ENCODE results near the gene TNNT2. TPM values are rescaled to one million over a fixed set of nuclear protein-coding genes. Genes with fewer than 3 reads are reported as not detected.

TNNT2 gene
- total RNA-seq, 1 donor from 2014 or later = not detected

- Mint-ChIP-seq H3K4me3 (ENCODE audit: low read depth) (no peak overlapping the region), H3K27ac (no peak overlapping the region), H3K4me1 (ENCODE audit: low read depth) (no peaks in the 10 kb centered on the region), H3K36me3 (ENCODE audit: low read depth) (no peaks in the 10 kb centered on the region), H3K27me3 (ENCODE audit: low read depth) (peaks cover 39% of the 10 kb centered on the region), H3K9me3 (no peaks in the 10 kb centered on the region)
- no peak for DNase-seq (ENCODE audit: low spot score)
- intact Hi-C loops (cut with micrococcal nuclease) = no loop called here
These were observed 22.1 kb upstream of the TNNT2 start for GRCh38 chr1:201399352-201400126.

- no peaks in the 10 kb centered on the region for H3K9me3 Mint-ChIP-seq
- H3K36me3 Mint-ChIP-seq (ENCODE audit: low read depth) = no peaks in the 10 kb centered on the region
- H3K4me3 Mint-ChIP-seq (ENCODE audit: low read depth) = no peak within 1 kb of the TSS
- intact Hi-C loops (cut with micrococcal nuclease) = no loop called here
- peaks cover 39% of the 10 kb centered on the region for H3K27me3 Mint-ChIP-seq (ENCODE audit: low read depth)
- no peak for DNase-seq (ENCODE audit: low spot score)
- H3K4me1 Mint-ChIP-seq (ENCODE audit: low read depth) = no peaks in the 10 kb centered on the region
- no peak within 1 kb of the TSS for H3K27ac Mint-ChIP-seq
These were observed 21.5 kb upstream of the TNNT2 start, which contains the start of gene LAD1 for GRCh38 chr1:201399018-201399351. Gene LAD1, minus strand, starts transcription at chr1:201399324. Its CDS starts 18 bp downstream, at chr1:201399306.

- Mint-ChIP-seq H3K27ac (no peak overlapping the region), H3K27me3 (ENCODE audit: low read depth) (peaks cover 39% of the 10 kb centered on the region), H3K36me3 (ENCODE audit: low read depth) (no peaks in the 10 kb centered on the region), H3K4me1 (ENCODE audit: low read depth) (no peaks in the 10 kb centered on the region), H3K9me3 (no peaks in the 10 kb centered on the region), H3K4me3 (ENCODE audit: low read depth) (no peak overlapping the region)
- no peak for DNase-seq (ENCODE audit: low spot score)
- intact Hi-C loops (cut with micrococcal nuclease) = no loop called here
These were observed 20.2 kb upstream of the TNNT2 start for GRCh38 chr1:201397675-201398074.

- no peak for DNase-seq (ENCODE audit: low spot score)
- Mint-ChIP-seq H3K36me3 (ENCODE audit: low read depth) (no peaks in the 10 kb centered on the region), H3K27ac (no peak overlapping the region), H3K4me3 (ENCODE audit: low read depth) (no peak overlapping the region), H3K27me3 (ENCODE audit: low read depth) (peaks cover 44% of the 10 kb centered on the region), H3K4me1 (ENCODE audit: low read depth) (no peaks in the 10 kb centered on the region), H3K9me3 (no peaks in the 10 kb centered on the region)
- intact Hi-C loops (cut with micrococcal nuclease) = no loop called here
These were observed 19.5 kb upstream of the TNNT2 start for GRCh38 chr1:201396861-201397464.

- Mint-ChIP-seq H3K9me3 (no peaks in the 10 kb centered on the region), H3K36me3 (ENCODE audit: low read depth) (no peaks in the 10 kb centered on the region), H3K27ac (no peak overlapping the region), H3K27me3 (ENCODE audit: low read depth) (peaks cover 42% of the 10 kb centered on the region), H3K4me3 (ENCODE audit: low read depth) (no peak overlapping the region), H3K4me1 (ENCODE audit: low read depth) (no peaks in the 10 kb centered on the region)
- no peak for DNase-seq (ENCODE audit: low spot score)
- intact Hi-C loops (cut with micrococcal nuclease) = no loop called here
These were observed 18.5 kb upstream of the TNNT2 start for GRCh38 chr1:201395936-201396335.

GRCh38 chr1:201394591-201394990 is 17.1 kb upstream of the TNNT2 start:
- Mint-ChIP-seq H3K27me3 (ENCODE audit: low read depth) (peaks cover 29% of the 10 kb centered on the region), H3K4me1 (ENCODE audit: low read depth) (no peaks in the 10 kb centered on the region), H3K36me3 (ENCODE audit: low read depth) (no peaks in the 10 kb centered on the region), H3K9me3 (no peaks in the 10 kb centered on the region), H3K4me3 (ENCODE audit: low read depth) (no peak overlapping the region), H3K27ac (no peak overlapping the region)
- intact Hi-C loops (cut with micrococcal nuclease) = no loop called here
- no peak for DNase-seq (ENCODE audit: low spot score)

GRCh38 chr1:201393076-201393475 is 15.6 kb upstream of the TNNT2 start:
- peaks cover 21% of the 10 kb centered on the region for H3K27me3 Mint-ChIP-seq (ENCODE audit: low read depth)
- intact Hi-C loops (cut with micrococcal nuclease) = no loop called here
- H3K27ac Mint-ChIP-seq = no peak overlapping the region
- no peak overlapping the region for H3K4me3 Mint-ChIP-seq (ENCODE audit: low read depth)
- no peaks in the 10 kb centered on the region for H3K36me3 Mint-ChIP-seq (ENCODE audit: low read depth)
- no peak for DNase-seq (ENCODE audit: low spot score)
- no peaks in the 10 kb centered on the region for H3K9me3 Mint-ChIP-seq
- H3K4me1 Mint-ChIP-seq (ENCODE audit: low read depth) = no peaks in the 10 kb centered on the region

GRCh38 chr1:201391651-201392511 is 14.4 kb upstream of the TNNT2 start:
- no peak for DNase-seq (ENCODE audit: low spot score)
- Mint-ChIP-seq H3K27me3 (ENCODE audit: low read depth) (peaks cover 13% of the 10 kb centered on the region), H3K9me3 (no peaks in the 10 kb centered on the region), H3K4me1 (ENCODE audit: low read depth) (no peaks in the 10 kb centered on the region), H3K36me3 (ENCODE audit: low read depth) (no peaks in the 10 kb centered on the region), H3K4me3 (ENCODE audit: low read depth) (no peak overlapping the region), H3K27ac (no peak overlapping the region)
- intact Hi-C loops (cut with micrococcal nuclease) = no loop called here

- H3K4me1 Mint-ChIP-seq (ENCODE audit: low read depth) = no peaks in the 10 kb centered on the region
- H3K27me3 Mint-ChIP-seq (ENCODE audit: low read depth) = peaks cover 9% of the 10 kb centered on the region
- H3K4me3 Mint-ChIP-seq (ENCODE audit: low read depth) = no peak overlapping the region
- no peak overlapping the region for H3K27ac Mint-ChIP-seq
- H3K9me3 Mint-ChIP-seq = no peaks in the 10 kb centered on the region
- DNase-seq (ENCODE audit: low spot score) = no peak
- H3K36me3 Mint-ChIP-seq (ENCODE audit: low read depth) = no peaks in the 10 kb centered on the region
- intact Hi-C loops (cut with micrococcal nuclease) = no loop called here
These were observed 13.7 kb upstream of the TNNT2 start for GRCh38 chr1:201391225-201391624.

GRCh38 chr1:201389051-201389450 is 11.6 kb upstream of the TNNT2 start:
- Mint-ChIP-seq H3K4me1 (ENCODE audit: low read depth) (no peaks in the 10 kb centered on the region), H3K27me3 (ENCODE audit: low read depth) (peaks cover 4% of the 10 kb centered on the region), H3K36me3 (ENCODE audit: low read depth) (no peaks in the 10 kb centered on the region), H3K4me3 (ENCODE audit: low read depth) (no peak overlapping the region), H3K9me3 (no peaks in the 10 kb centered on the region), H3K27ac (no peak overlapping the region)
- intact Hi-C loops (cut with micrococcal nuclease) = no loop called here
- DNase-seq (ENCODE audit: low spot score) = no peak

- H3K9me3 Mint-ChIP-seq = no peaks in the 10 kb centered on the region
- intact Hi-C loops (cut with micrococcal nuclease) = no loop called here
- no peaks in the 10 kb centered on the region for H3K27me3 Mint-ChIP-seq (ENCODE audit: low read depth)
- no peak for DNase-seq (ENCODE audit: low spot score)
- H3K4me1 Mint-ChIP-seq (ENCODE audit: low read depth) = no peaks in the 10 kb centered on the region
- H3K4me3 Mint-ChIP-seq (ENCODE audit: low read depth) = no peak overlapping the region
- no peak overlapping the region for H3K27ac Mint-ChIP-seq
- no peaks in the 10 kb centered on the region for H3K36me3 Mint-ChIP-seq (ENCODE audit: low read depth)
These were observed 8.7 kb upstream of the TNNT2 start for GRCh38 chr1:201386208-201386607.

- no peak overlapping the region for H3K27ac Mint-ChIP-seq
- no peaks in the 10 kb centered on the region for H3K9me3 Mint-ChIP-seq
- no peaks in the 10 kb centered on the region for H3K27me3 Mint-ChIP-seq (ENCODE audit: low read depth)
- peak; percentile 12 for DNase-seq (ENCODE audit: low spot score)
- H3K4me1 Mint-ChIP-seq (ENCODE audit: low read depth) = no peaks in the 10 kb centered on the region
- H3K4me3 Mint-ChIP-seq (ENCODE audit: low read depth) = no peak overlapping the region
- no peaks in the 10 kb centered on the region for H3K36me3 Mint-ChIP-seq (ENCODE audit: low read depth)
- intact Hi-C loops (cut with micrococcal nuclease) = no loop called here
These were observed 7.9 kb upstream of the TNNT2 start for GRCh38 chr1:201385299-201385891.

- Mint-ChIP-seq H3K27ac (no peak overlapping the region), H3K4me3 (ENCODE audit: low read depth) (no peak overlapping the region), H3K36me3 (ENCODE audit: low read depth) (no peaks in the 10 kb centered on the region), H3K9me3 (no peaks in the 10 kb centered on the region), H3K27me3 (ENCODE audit: low read depth) (no peaks in the 10 kb centered on the region), H3K4me1 (ENCODE audit: low read depth) (no peaks in the 10 kb centered on the region)
- no peak for DNase-seq (ENCODE audit: low spot score)
- intact Hi-C loops (cut with micrococcal nuclease) = no loop called here
These were observed 6.9 kb upstream of the TNNT2 start for GRCh38 chr1:201384406-201384782.

Measured in activated T-helper 2 cell treated with anti-CD3 and anti-CD28 coated beads, Interferon-gamma antibody, Interleukin-2, Interleukin-4, amounts not matched to agents 10 μg/mL and 5 μg/mL and 100 μg/mL, durations not matched to agents 14 hours and 24 hours and 36 hours (primary cell).